ENCODE results near the gene CRY1. TPM values are rescaled to one million over a fixed set of nuclear protein-coding genes. Genes with fewer than 3 reads are reported as not detected.

The CRY1 gene
- polyA plus RNA-seq, 1 experiment = 13.7 TPM

GRCh38 chr12:107025671-107026070 is 67.7 kb downstream of the CRY1 start:
- ChIA-PET POLR2A (no interaction called here), CTCF (no interaction called here)
- H3K9me3 ChIP-seq (ENCODE audit: control insufficient read depth, insufficient read depth, low read length) = no peaks in the 10 kb centered on the region
- TF ChIP-seq, protein P1, sequence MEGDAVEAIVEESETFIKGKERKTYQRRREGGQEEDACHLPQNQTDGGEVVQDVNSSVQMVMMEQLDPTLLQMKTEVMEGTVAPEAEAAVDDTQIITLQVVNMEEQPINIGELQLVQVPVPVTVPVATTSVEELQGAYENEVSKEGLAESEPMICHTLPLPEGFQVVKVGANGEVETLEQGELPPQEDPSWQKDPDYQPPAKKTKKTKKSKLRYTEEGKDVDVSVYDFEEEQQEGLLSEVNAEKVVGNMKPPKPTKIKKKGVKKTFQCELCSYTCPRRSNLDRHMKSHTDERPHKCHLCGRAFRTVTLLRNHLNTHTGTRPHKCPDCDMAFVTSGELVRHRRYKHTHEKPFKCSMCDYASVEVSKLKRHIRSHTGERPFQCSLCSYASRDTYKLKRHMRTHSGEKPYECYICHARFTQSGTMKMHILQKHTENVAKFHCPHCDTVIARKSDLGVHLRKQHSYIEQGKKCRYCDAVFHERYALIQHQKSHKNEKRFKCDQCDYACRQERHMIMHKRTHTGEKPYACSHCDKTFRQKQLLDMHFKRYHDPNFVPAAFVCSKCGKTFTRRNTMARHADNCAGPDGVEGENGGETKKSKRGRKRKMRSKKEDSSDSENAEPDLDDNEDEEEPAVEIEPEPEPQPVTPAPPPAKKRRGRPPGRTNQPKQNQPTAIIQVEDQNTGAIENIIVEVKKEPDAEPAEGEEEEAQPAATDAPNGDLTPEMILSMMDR (IDR thresholded peaks at IDR 0.05; ENCODE audit: low read depth, low read length) = no peak
- H3K27me3 ChIP-seq (ENCODE audit: control insufficient read depth, insufficient read depth, low read length) = no peaks in the 10 kb centered on the region
- no peak overlapping the region for H3K27ac ChIP-seq (ENCODE audit: low read depth, low read length)
- no peak overlapping the region for H3K4me3 ChIP-seq (ENCODE audit: low read depth, low read length)
- DNase-seq (ENCODE audit: low read depth, low spot score) = no peak

DNA sequence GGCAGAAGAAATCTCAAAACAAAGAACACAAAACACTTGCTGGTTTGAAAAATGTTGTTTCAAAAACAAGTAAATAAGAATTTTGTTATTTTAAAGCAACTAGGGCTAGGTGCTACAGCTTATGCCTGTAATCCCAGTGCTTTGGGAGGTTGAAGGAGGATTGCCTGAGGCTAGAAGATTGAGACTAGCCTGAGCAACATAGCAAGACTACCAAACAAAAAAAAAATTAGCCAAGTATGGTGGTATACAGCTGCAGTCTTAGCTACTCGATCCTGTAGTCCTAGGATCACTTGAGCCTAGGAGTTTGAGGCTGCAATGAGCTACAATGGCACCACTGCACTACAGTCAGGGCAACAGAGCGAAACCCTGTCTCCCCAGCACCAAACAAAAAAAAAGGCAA is 73.8 kb downstream of the CRY1 start:
- TF ChIP-seq, protein P1 (IDR thresholded peaks at IDR 0.05; ENCODE audit: low read depth, low read length) = no peak
- no peak for DNase-seq (ENCODE audit: low read depth, low spot score)
- Histone ChIP-seq H3K27ac (ENCODE audit: low read depth, low read length) (no peak overlapping the region), H3K27me3 (ENCODE audit: control insufficient read depth, insufficient read depth, low read length) (no peaks in the 10 kb centered on the region), H3K9me3 (ENCODE audit: control insufficient read depth, insufficient read depth, low read length) (no peaks in the 10 kb centered on the region), H3K4me3 (ENCODE audit: low read depth, low read length) (no peak overlapping the region)
- CTCF ChIA-PET = no interaction called here
- POLR2A ChIA-PET = no interaction called here

DNA sequence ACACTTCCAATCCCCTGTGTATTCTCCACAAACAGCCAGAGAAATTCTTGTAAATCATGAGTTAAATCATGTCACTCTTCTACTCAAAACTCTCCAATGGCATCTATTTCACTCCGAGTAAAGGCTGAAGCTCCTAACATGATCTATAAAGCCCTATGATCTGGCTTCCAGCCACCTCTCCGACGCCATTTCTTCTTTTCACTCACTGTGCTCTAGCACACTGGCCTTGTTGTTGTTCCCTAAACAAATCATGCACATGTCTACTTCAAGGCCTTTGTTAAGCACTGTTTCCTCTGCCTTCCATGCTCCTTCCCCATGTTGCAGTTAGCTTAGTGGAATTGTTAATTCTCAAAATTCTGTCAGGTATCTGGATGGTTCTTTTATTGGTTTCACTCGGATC is 76.3 kb downstream of the CRY1 start:
- H3K9me3 ChIP-seq (ENCODE audit: control insufficient read depth, insufficient read depth, low read length) = no peaks in the 10 kb centered on the region
- DNase-seq (ENCODE audit: low read depth, low spot score) = no peak
- H3K27me3 ChIP-seq (ENCODE audit: control insufficient read depth, insufficient read depth, low read length) = no peaks in the 10 kb centered on the region
- no peak overlapping the region for H3K4me3 ChIP-seq (ENCODE audit: low read depth, low read length)
- no peak overlapping the region for H3K27ac ChIP-seq (ENCODE audit: low read depth, low read length)
- TF ChIP-seq, protein P1 (IDR thresholded peaks at IDR 0.05; ENCODE audit: low read depth, low read length) = no peak
- ChIA-PET POLR2A (no interaction called here), CTCF (no interaction called here)

- ChIA-PET CTCF (interaction anchor here (1.4 kb wide), 1 partner anchor 77 kb away, joined by 6 read pairs; no protein-coding TSS in a partner anchor), POLR2A (no interaction called here)
- Histone ChIP-seq H3K27ac (ENCODE audit: low read depth, low read length) (no peak overlapping the region), H3K4me3 (ENCODE audit: low read depth, low read length) (no peak overlapping the region), H3K9me3 (ENCODE audit: control insufficient read depth, insufficient read depth, low read length) (no peaks in the 10 kb centered on the region), H3K27me3 (ENCODE audit: control insufficient read depth, insufficient read depth, low read length) (no peaks in the 10 kb centered on the region)
- no peak for DNase-seq (ENCODE audit: low read depth, low spot score)
- TF ChIP-seq, protein P1 (IDR thresholded peaks at IDR 0.05; ENCODE audit: low read depth, low read length) = no peak
These were observed 79.3 kb downstream of the CRY1 start for GRCh38 chr12:107014055-107014454.

DNA sequence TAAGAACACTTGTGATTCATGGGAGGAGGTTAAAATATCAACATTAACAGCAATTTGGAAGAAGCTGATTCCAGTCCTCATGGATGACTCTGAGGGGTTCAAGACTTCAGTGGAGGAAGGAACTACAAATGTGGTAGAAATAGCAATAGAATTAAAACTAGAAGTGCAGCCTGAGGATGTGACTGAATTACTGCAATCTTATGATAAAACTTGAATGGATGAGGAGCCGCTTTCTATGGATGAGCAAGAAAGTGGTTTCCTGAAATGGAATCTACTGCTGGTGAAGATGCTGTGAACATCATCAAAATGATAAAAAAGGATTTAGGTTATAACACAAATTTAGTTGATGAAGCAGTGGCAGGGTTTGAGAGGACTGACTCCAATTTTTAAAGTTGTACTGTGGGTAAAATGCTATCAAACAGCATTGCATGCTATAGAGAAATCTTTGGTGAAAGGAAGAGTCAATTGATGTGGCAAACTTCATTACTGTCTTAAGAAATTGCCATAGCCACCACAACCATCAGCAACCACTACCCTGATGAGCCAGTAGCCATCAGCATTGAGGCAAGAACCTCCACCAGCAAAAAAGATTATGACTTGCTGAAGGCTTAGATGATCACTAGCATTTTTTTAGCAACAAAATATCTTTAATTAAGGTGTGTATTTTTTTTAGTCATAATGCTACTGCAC is 80.5 kb downstream of the CRY1 start:
- ChIA-PET CTCF (interaction anchor here (1.4 kb wide), 1 partner anchor 79 kb away, joined by 6 read pairs; no protein-coding TSS in a partner anchor), POLR2A (no interaction called here)
- H3K9me3 ChIP-seq (ENCODE audit: control insufficient read depth, insufficient read depth, low read length) = no peaks in the 10 kb centered on the region
- no peak overlapping the region for H3K27ac ChIP-seq (ENCODE audit: low read depth, low read length)
- no peaks in the 10 kb centered on the region for H3K27me3 ChIP-seq (ENCODE audit: control insufficient read depth, insufficient read depth, low read length)
- no peak overlapping the region for H3K4me3 ChIP-seq (ENCODE audit: low read depth, low read length)
- DNase-seq (ENCODE audit: low read depth, low spot score) = no peak
- TF ChIP-seq, protein P1 (IDR thresholded peaks at IDR 0.05; ENCODE audit: low read depth, low read length) = no peak
